Prostate gland (tissue), 2 donors: ENCODE measurements around the gene CTNNBL1. TPM values are rescaled to one million over a fixed set of nuclear protein-coding genes. Genes with fewer than 3 reads are reported as not detected.
"Not testable (repeated sequence)": the region's sequence is repeated elsewhere in the genome, so short reads cannot be mapped to it uniquely, and the experiment has no call there.

Experiments used
- DNase-seq: peaks from one replicate; pipeline ENCODE4 v3.0.0-alpha.2; 2019; ENCODE audit warnings: low spot score
- H3K27ac ChIP-seq, 2 donors: fragments of 200-600 bp; sonication (generic); 2 replicates each; pipeline ENCODE4 v1.5.1; 2017 to 2019
- H3K27me3 ChIP-seq: fragments of 200-600 bp; sonication (generic); replicated peaks from 2 replicates; pipeline ENCODE4 v1.5.1; 2019; ENCODE audit not compliant: insufficient read depth
- H3K36me3 ChIP-seq, 2 donors: fragments of 200-600 bp; sonication (generic); 1 replicate in 1 of 2; 2 replicates in 1 of 2; pipeline versions ENCODE4 v1.5.1 to v1.8.1; 2017 to 2019
- H3K4me1 ChIP-seq: fragments of 200-600 bp; sonication (generic); replicated peaks from 2 replicates; pipeline ENCODE4 v1.5.1; 2019
- H3K4me3 ChIP-seq, 2 donors: fragments of 200-600 bp; sonication (generic); 2 replicates each; pipeline ENCODE4 v1.5.1; 2017 to 2019
- H3K9me3 ChIP-seq: fragments of 200-600 bp; sonication (generic); 2 replicates; pipeline ENCODE4 v1.5.1; 2017
- CTCF ChIP-seq, 4 experiments: fragments of 200-600 bp in 2 of 4; fragments of 450-650 bp in 2 of 4; sonication (generic) in 2 of 4; IDR thresholded peaks; 1 replicate in 3 of 4; 2 replicates in 1 of 4; pipeline ENCODE4 v1.5.1; 2016 to 2019; ENCODE audit warnings: antibody characterized with exemption in 4 of 4, mild to moderate bottlenecking in 2 of 4, moderate library complexity in 2 of 4
- POLR2A ChIP-seq: fragments of 450-650 bp; IDR thresholded peaks from one replicate; pipeline ENCODE4 v1.6.1; 2016; ENCODE audit warnings: antibody characterized with exemption, mild to moderate bottlenecking
- POLR2AphosphoS5 ChIP-seq: sonication (generic); formaldehyde crosslinking; IDR thresholded peaks from one replicate; pipeline ENCODE4 v1.6.1; 2017; ENCODE audit warnings: antibody characterized with exemption
- WGBS: methylation state at CpG from one replicate; pipeline ENCODE4 v1.1.5; 2018; 5-methylcytosine and 5-hydroxymethylcytosine counted together
- intact Hi-C: fragments of 100-400 bp; cut with DNase I; formaldehyde crosslinking; loops from one replicate; pipeline ENCODE4 v1.14.2; 2022
- total RNA-seq, 2 donors: library from RNA; depleted of rRNA; stranded (reverse); fragments of >200 nt; gene quantifications; one replicate each; pipeline ENCODE4 v1.1.0, GENCODE V29; 2016

CTNNBL1 gene
- total RNA-seq, 2 donors from 2014 or later, result 29.9 to 61.0 TPM

DNA sequence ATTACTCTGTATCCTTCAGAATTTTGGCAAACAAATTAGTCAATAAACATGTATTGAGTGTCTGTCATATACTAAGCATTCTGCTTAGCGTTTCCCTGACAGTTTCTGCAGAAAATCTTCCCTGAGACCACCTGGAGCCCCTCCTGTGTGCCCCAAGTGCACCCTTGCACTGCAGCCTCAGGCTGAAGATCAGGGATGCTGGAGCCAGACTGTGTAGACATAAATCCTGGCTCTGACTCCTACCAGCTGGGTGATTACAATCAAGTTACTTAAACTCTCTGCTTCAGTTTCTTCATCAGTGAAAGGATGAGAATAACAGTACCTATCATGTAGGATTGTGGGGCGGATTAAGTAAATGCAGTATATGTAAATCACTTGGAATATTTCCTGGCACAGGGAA lies 155.7 kb downstream of the CTNNBL1 start:
- Histone ChIP-seq H3K4me3 (no peak overlapping the region), H3K27ac (no peak overlapping the region), H3K4me1 (peaks cover 4% of the 10 kb centered on the region), H3K27me3 (no peaks in the 10 kb centered on the region), H3K36me3 (no peaks in the 10 kb centered on the region), H3K9me3 (no peaks in the 10 kb centered on the region)
- WGBS, result 85% methylated on average over 2 of the region's 2 CpGs
- TF ChIP-seq POLR2AphosphoS5 (no peak), POLR2A (no peak), CTCF (IDR thresholded peaks at IDR 0.05) (no peak)
- no peak for DNase-seq
- intact Hi-C loops, result no loop called here

- TF ChIP-seq CTCF (IDR thresholded peaks at IDR 0.05) (no peak), POLR2AphosphoS5 (no peak), POLR2A (no peak)
- H3K27ac ChIP-seq, result no peak overlapping the region
- peaks cover 4% of the 10 kb centered on the region for H3K4me1 ChIP-seq
- H3K27me3 ChIP-seq, result no peaks in the 10 kb centered on the region
- no peaks in the 10 kb centered on the region for H3K36me3 ChIP-seq
- DNase-seq, result no peak
- intact Hi-C loops, result no loop called here
- WGBS, result 97% methylated on average over 6 of the region's 6 CpGs
- H3K9me3 ChIP-seq, result no peaks in the 10 kb centered on the region
- no peak overlapping the region for H3K4me3 ChIP-seq
Observed at GRCh38 chr20:37850036-37850592, 156.3 kb downstream of the CTNNBL1 start.

DNA sequence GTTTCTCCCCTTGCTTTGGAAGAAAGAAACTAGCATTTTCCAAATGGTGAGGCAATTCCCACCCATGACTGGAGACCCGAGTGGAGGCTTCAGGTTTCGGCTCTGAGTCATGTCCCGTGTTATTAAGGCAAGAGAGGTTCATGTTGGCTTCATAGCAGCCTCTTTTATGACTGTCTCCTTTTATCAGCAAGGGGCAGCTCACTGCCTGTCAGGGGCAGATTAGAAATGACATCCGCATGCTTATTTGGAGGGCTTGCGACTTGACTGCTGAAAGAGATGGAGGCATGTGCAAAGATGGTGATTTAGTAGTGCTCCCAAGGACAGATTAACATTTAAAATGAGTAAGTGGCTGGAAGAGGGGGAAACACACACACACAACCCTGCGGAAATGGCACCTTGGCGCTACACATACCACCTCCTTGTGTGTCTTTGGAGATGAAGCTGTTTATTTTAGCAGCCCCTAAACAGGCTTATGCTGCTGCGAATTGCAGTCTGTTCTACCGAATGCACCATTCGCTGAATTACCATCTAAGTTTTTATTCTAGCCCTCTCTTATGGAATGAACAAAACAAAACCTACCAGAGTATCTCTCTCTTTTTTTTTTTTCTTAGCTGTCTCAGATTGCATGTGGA lies 157.0 kb downstream of the CTNNBL1 start:
- H3K27ac ChIP-seq, result no peak overlapping the region
- DNase-seq, result no peak
- peaks cover 4% of the 10 kb centered on the region for H3K4me1 ChIP-seq
- TF ChIP-seq POLR2A (no peak), CTCF (IDR thresholded peaks at IDR 0.05) (no peak)
- WGBS, result 74% methylated on average over 10 of the region's 10 CpGs
- H3K4me3 ChIP-seq, result no peak overlapping the region
- no peaks in the 10 kb centered on the region for H3K27me3 ChIP-seq
- intact Hi-C loops, result no loop called here
- no peaks in the 10 kb centered on the region for H3K9me3 ChIP-seq
- no peaks in the 10 kb centered on the region for H3K36me3 ChIP-seq

DNA sequence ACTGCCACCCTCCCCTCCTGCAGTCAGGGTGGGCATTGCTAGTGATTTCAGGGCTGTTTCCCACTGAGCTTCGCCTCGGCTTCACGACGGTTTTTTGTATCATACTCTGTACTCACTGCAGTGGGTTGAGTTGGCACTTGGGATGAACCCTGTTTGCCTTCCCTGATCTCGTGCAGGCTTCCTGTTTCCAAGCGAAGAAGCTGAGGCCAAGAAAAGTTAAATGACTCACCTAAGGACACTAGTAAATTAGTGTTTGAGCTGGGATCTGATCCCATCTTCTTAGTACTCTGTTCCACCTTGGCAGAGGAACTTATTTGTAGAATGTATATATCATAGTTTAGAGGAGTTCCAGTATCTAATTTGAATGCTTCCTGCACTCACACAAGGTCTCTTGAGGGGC lies 158.8 kb downstream of the CTNNBL1 start:
- no peak overlapping the region for H3K27ac ChIP-seq
- no peaks in the 10 kb centered on the region for H3K27me3 ChIP-seq
- no peaks in the 10 kb centered on the region for H3K4me1 ChIP-seq
- H3K4me3 ChIP-seq, result no peak overlapping the region
- no peaks in the 10 kb centered on the region for H3K9me3 ChIP-seq
- no peak for TF ChIP-seq POLR2A
- no peak for TF ChIP-seq POLR2AphosphoS5
- TF ChIP-seq CTCF (IDR thresholded peaks at IDR 0.05), result no peak
- no peaks in the 10 kb centered on the region for H3K36me3 ChIP-seq
- WGBS, result 83% methylated on average over 6 of the region's 6 CpGs
- DNase-seq, result no peak
- intact Hi-C loops, result no loop called here

GRCh38 chr20:37853823-37854375 lies 160.1 kb downstream of the CTNNBL1 start:
- no peak for DNase-seq
- no peak overlapping the region for H3K4me3 ChIP-seq
- no peak overlapping the region for H3K27ac ChIP-seq
- TF ChIP-seq POLR2A (no peak), CTCF (IDR thresholded peaks at IDR 0.05) (no peak), POLR2AphosphoS5 (no peak)
- no peaks in the 10 kb centered on the region for H3K36me3 ChIP-seq
- no peaks in the 10 kb centered on the region for H3K4me1 ChIP-seq
- no peaks in the 10 kb centered on the region for H3K27me3 ChIP-seq
- WGBS, result 100% methylated on average over 2 of the region's 2 CpGs
- H3K9me3 ChIP-seq, result no peaks in the 10 kb centered on the region
- intact Hi-C loops, result no loop called here

- intact Hi-C loops, H3K27ac ChIP-seq, H3K4me1 ChIP-seq, H3K36me3 ChIP-seq, H3K4me3 ChIP-seq, DNase-seq, H3K27me3 ChIP-seq, H3K9me3 ChIP-seq: not testable (repeated sequence)
- 96% methylated on average over 5 of the region's 5 CpGs for WGBS
Observed at GRCh38 chr20:37856034-37856433, 162.2 kb downstream of the CTNNBL1 start.
